ENCODE data around the gene STX8.

STX8 gene

GRCh38 chr17:9309216-9309615, 266.4 kb downstream of the STX8 start:
- Mint-ChIP-seq H3K4me1 (peaks cover 18% of the 10 kb centered on the region), H3K4me3 (no peak overlapping the region), H3K36me3 (ENCODE audit: low read depth) (no peaks in the 10 kb centered on the region), H3K9me3 (no peaks in the 10 kb centered on the region), H3K27me3 (ENCODE audit: low read depth) (peaks cover 7% of the 10 kb centered on the region), H3K27ac (peak overlapping the region in 1 of 3 experiments; percentile 19)
- TF ChIP-seq CTCF (IDR thresholded peaks at IDR 0.05; ENCODE audit: unreplicated experiment in 3 of 3): no peak

- Mint-ChIP-seq H3K9me3 (no peaks in the 10 kb centered on the region), H3K4me1 (peaks cover 13% of the 10 kb centered on the region), H3K27ac (peak overlapping the region in 1 of 3 experiments; percentile 43), H3K4me3 (no peak overlapping the region), H3K36me3 (ENCODE audit: low read depth) (no peaks in the 10 kb centered on the region), H3K27me3 (ENCODE audit: low read depth) (peaks cover 7% of the 10 kb centered on the region)
- no peak for TF ChIP-seq CTCF (IDR thresholded peaks at IDR 0.05; ENCODE audit: unreplicated experiment in 3 of 3)
Observed at GRCh38 chr17:9308069-9308468, 267.6 kb downstream of the STX8 start.

GRCh38 chr17:9307313-9307998, 268.2 kb downstream of the STX8 start:
- peaks cover 7% of the 10 kb centered on the region for H3K27me3 Mint-ChIP-seq (ENCODE audit: low read depth)
- H3K36me3 Mint-ChIP-seq (ENCODE audit: low read depth): no peaks in the 10 kb centered on the region
- H3K4me3 Mint-ChIP-seq: no peak overlapping the region
- peaks cover 13% of the 10 kb centered on the region for H3K4me1 Mint-ChIP-seq
- no peak for TF ChIP-seq CTCF (IDR thresholded peaks at IDR 0.05; ENCODE audit: unreplicated experiment in 3 of 3)
- H3K27ac Mint-ChIP-seq: peak overlapping the region in 1 of 3 experiments; percentile 43
- H3K9me3 Mint-ChIP-seq: no peaks in the 10 kb centered on the region

GRCh38 chr17:9306086-9306485, 269.5 kb downstream of the STX8 start:
- no peaks in the 10 kb centered on the region for H3K36me3 Mint-ChIP-seq (ENCODE audit: low read depth)
- no peaks in the 10 kb centered on the region for H3K9me3 Mint-ChIP-seq
- TF ChIP-seq CTCF (IDR thresholded peaks at IDR 0.05; ENCODE audit: unreplicated experiment in 3 of 3): no peak
- peaks cover 13% of the 10 kb centered on the region for H3K4me1 Mint-ChIP-seq
- H3K27me3 Mint-ChIP-seq (ENCODE audit: low read depth): peaks cover 7% of the 10 kb centered on the region
- no peak overlapping the region for H3K27ac Mint-ChIP-seq
- no peak overlapping the region for H3K4me3 Mint-ChIP-seq

- Mint-ChIP-seq H3K9me3 (no peaks in the 10 kb centered on the region), H3K36me3 (ENCODE audit: low read depth) (no peaks in the 10 kb centered on the region), H3K4me1 (no peaks in the 10 kb centered on the region), H3K27ac (no peak overlapping the region), H3K27me3 (ENCODE audit: low read depth) (no peaks in the 10 kb centered on the region), H3K4me3 (no peak overlapping the region)
- TF ChIP-seq CTCF (IDR thresholded peaks at IDR 0.05; ENCODE audit: unreplicated experiment in 3 of 3): no peak
Observed at GRCh38 chr17:9299695-9300094, 275.9 kb downstream of the STX8 start.

- H3K27me3 Mint-ChIP-seq (ENCODE audit: low read depth): no peaks in the 10 kb centered on the region
- H3K4me1 Mint-ChIP-seq: no peaks in the 10 kb centered on the region
- H3K36me3 Mint-ChIP-seq (ENCODE audit: low read depth): no peaks in the 10 kb centered on the region
- no peak overlapping the region for H3K4me3 Mint-ChIP-seq
- TF ChIP-seq CTCF (IDR thresholded peaks at IDR 0.05; ENCODE audit: unreplicated experiment in 3 of 3): no peak
- no peaks in the 10 kb centered on the region for H3K9me3 Mint-ChIP-seq
- no peak overlapping the region for H3K27ac Mint-ChIP-seq
Observed at GRCh38 chr17:9298776-9299295, 276.8 kb downstream of the STX8 start.

Measured in nephron (organoid).